Loucy (cell line): ENCODE results near the gene KDM4F.
"Not testable (repeated sequence)": the region's sequence is repeated elsewhere in the genome, so short reads cannot be mapped to it uniquely, and the experiment has no call there.

Source experiments
- H2AFZ ChIP-seq: fragments of 200-600 bp; sonication (generic); 2 replicates; pipeline ENCODE4 v1.6.0; 2016; ENCODE audit warnings: antibody characterized with exemption, mild to moderate bottlenecking, low read length, moderate library complexity
- H3F3A ChIP-seq: fragments of 200-600 bp; 2 replicates; pipeline ENCODE4 v1.6.0; 2016; ENCODE audit warnings: antibody characterized with exemption, low read depth, mild to moderate bottlenecking
- H3K27me3 ChIP-seq: fragments of 200-600 bp; sonication (generic); 2 replicates; pipeline ENCODE4 v1.6.1; 2014; ENCODE audit warnings: low read length, mild to moderate bottlenecking; ENCODE audit not compliant: insufficient read depth, poor library complexity, severe bottlenecking
- H3K36me3 ChIP-seq: fragments of 200-600 bp; sonication (generic); 2 replicates; pipeline ENCODE4 v1.6.1; 2016; ENCODE audit warnings: low read length; ENCODE audit not compliant: insufficient read depth
- H3K4me1 ChIP-seq: fragments of 200-600 bp; sonication (generic); 2 replicates; pipeline ENCODE4 v1.5.1; 2014; ENCODE audit warnings: low read length, mild to moderate bottlenecking; ENCODE audit not compliant: insufficient read depth, poor library complexity, severe bottlenecking
- H3K4me2 ChIP-seq: fragments of 200-600 bp; sonication (generic); 2 replicates; pipeline ENCODE4 v1.6.0; 2014; ENCODE audit warnings: antibody characterized with exemption, low read length, low read depth, mild to moderate bottlenecking; ENCODE audit not compliant: poor library complexity, severe bottlenecking
- H3K4me3 ChIP-seq: fragments of 200-600 bp; sonication (generic); 2 replicates; pipeline ENCODE4 v1.5.1; 2014; ENCODE audit warnings: low read length, mild to moderate bottlenecking, mixed read lengths; ENCODE audit not compliant: poor library complexity, severe bottlenecking
- H3K79me2 ChIP-seq: fragments of 200-600 bp; sonication (generic); 2 replicates; pipeline ENCODE4 v1.6.1; 2014; ENCODE audit warnings: low read length; ENCODE audit not compliant: insufficient read depth
- H3K9ac ChIP-seq: fragments of 200-600 bp; sonication (generic); 2 replicates; pipeline ENCODE4 v1.6.0; 2014; ENCODE audit warnings: mild to moderate bottlenecking, low read depth, low read length, moderate library complexity; ENCODE audit not compliant: poor library complexity, severe bottlenecking
- H3K9me2 ChIP-seq: fragments of 200-600 bp; sonication (generic); replicated peaks from 2 replicates; pipeline ENCODE4 v1.6.1; 2016; ENCODE audit warnings: low read depth, low read length, mixed read lengths
- H3K9me3 ChIP-seq: fragments of 200-600 bp; sonication (generic); 2 replicates; pipeline ENCODE4 v1.6.1; 2014; ENCODE audit warnings: mild to moderate bottlenecking, antibody characterized with exemption, low read length, low read depth; ENCODE audit not compliant: insufficient read depth
- H4K20me1 ChIP-seq: fragments of 200-600 bp; sonication (generic); 2 replicates; pipeline ENCODE4 v1.6.0; 2014; ENCODE audit warnings: antibody characterized with exemption, low read length, mild to moderate bottlenecking; ENCODE audit not compliant: insufficient read depth, poor library complexity, severe bottlenecking
- EZH2phosphoT487 ChIP-seq: fragments of 200-600 bp; IDR thresholded peaks from 2 replicates; pipeline ENCODE4 v1.6.1; 2018; ENCODE audit warnings: antibody characterized with exemption, mild to moderate bottlenecking, moderate library complexity, borderline replicate concordance
- TF ChIP-seq, protein P1 (sequence below): fragments of 200-600 bp; sonication (generic); conservative IDR thresholded peaks from 2 replicates; pipeline ENCODE4 v1.5.1; 2014; ENCODE audit warnings: mild to moderate bottlenecking, antibody characterized with exemption, low read length

KDM4F gene

DNA sequence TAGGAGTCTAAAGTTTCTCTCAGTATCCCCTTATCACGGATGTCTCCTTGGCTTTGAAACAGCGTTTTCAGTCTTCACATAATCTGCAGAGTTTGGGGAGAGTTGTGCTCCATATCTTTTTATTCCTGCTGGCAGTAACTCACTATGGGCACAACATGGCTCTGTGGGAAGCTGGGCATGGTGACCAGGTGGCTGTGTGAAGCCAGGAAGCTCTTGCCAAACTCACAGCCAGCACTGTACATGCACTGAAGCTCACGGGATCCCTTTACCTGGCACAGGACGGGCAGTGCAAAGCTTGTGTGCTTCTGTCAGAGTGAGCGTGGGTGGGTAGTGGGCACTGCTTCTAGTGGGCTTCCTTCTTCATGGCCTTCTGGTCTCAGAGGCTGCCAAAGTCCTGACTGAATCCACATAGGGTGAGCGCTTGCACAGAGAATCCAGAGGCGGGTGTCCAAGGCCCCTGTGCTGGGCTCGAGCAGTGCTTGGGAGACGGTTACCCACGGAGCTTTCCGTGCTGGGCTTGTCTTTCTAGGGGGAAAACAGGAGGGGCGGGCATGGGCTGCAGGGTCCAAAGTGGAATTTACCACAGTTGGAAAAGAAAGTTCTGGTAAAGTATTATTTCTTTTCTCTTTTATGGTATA lies 34.9 kb upstream of the KDM4F start:
- H3K27me3 ChIP-seq, result no peaks in the 10 kb centered on the region
- no peaks in the 10 kb centered on the region for H3K4me1 ChIP-seq
- no peaks in the 10 kb centered on the region for H3K9me2 ChIP-seq
- no peaks in the 10 kb centered on the region for H3F3A ChIP-seq
- H3K4me2 ChIP-seq, result no peak overlapping the region
- no peak overlapping the region for H3K9ac ChIP-seq
- no peaks in the 10 kb centered on the region for H3K36me3 ChIP-seq
- H3K79me2 ChIP-seq, result no peaks in the 10 kb centered on the region
- no peak for TF ChIP-seq EZH2phosphoT487
- TF ChIP-seq, protein P1, sequence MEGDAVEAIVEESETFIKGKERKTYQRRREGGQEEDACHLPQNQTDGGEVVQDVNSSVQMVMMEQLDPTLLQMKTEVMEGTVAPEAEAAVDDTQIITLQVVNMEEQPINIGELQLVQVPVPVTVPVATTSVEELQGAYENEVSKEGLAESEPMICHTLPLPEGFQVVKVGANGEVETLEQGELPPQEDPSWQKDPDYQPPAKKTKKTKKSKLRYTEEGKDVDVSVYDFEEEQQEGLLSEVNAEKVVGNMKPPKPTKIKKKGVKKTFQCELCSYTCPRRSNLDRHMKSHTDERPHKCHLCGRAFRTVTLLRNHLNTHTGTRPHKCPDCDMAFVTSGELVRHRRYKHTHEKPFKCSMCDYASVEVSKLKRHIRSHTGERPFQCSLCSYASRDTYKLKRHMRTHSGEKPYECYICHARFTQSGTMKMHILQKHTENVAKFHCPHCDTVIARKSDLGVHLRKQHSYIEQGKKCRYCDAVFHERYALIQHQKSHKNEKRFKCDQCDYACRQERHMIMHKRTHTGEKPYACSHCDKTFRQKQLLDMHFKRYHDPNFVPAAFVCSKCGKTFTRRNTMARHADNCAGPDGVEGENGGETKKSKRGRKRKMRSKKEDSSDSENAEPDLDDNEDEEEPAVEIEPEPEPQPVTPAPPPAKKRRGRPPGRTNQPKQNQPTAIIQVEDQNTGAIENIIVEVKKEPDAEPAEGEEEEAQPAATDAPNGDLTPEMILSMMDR, result no peak
- no peak overlapping the region for H2AFZ ChIP-seq
- H3K4me3 ChIP-seq, result no peak overlapping the region
- H3K9me3 ChIP-seq, result no peaks in the 10 kb centered on the region
- no peaks in the 10 kb centered on the region for H4K20me1 ChIP-seq

DNA sequence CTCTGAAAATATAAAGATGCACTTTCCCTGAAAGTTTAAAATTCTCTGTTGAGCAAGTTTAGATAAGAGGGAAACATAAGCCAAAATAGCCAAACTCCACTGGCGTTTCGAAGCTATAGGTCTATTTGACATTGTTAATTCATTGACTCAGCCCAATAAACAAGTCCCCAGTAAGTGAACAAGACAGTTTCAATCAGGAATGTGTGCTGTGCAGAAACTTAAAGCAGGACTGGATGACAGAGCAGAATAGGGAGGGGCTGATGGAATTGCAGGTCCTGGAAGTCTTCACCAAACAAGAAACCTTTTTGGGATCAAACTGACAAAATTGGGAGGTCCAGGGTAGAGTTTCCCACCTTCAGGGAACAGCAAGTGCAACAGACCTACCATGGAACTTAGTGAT lies 33.1 kb upstream of the KDM4F start:
- H3K9me3 ChIP-seq, result no peaks in the 10 kb centered on the region
- H3K27me3 ChIP-seq, result no peaks in the 10 kb centered on the region
- no peaks in the 10 kb centered on the region for H3K36me3 ChIP-seq
- H3K4me1 ChIP-seq, result no peaks in the 10 kb centered on the region
- H2AFZ ChIP-seq, result no peak overlapping the region
- no peaks in the 10 kb centered on the region for H4K20me1 ChIP-seq
- no peak overlapping the region for H3K9ac ChIP-seq
- no peaks in the 10 kb centered on the region for H3K79me2 ChIP-seq
- TF ChIP-seq EZH2phosphoT487, result no peak
- TF ChIP-seq, protein P1, result no peak
- H3K4me3 ChIP-seq, result no peak overlapping the region
- H3K9me2 ChIP-seq, result no peaks in the 10 kb centered on the region
- H3K4me2 ChIP-seq, result no peak overlapping the region
- H3F3A ChIP-seq, result no peaks in the 10 kb centered on the region

DNA sequence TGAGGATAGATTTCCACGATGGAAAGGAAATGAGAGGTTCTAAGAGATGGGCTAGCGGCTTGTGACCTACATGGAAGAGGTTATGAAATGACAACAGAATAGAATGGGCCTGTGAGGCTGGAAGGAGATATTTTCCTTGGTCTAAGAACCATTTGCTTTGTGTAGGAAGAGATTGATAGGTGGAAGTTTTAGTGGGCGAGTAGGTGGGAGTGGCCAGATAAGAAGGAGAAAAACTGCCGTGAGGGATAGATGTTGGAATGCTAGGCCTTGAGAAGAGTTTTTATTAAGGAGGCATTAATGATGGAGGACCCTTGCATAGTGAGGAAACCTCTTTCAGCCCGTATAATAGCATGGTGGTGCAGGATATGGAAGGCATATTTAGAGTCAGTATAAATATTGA lies 27.8 kb upstream of the KDM4F start:
- not testable (repeated sequence) for H3K27me3 ChIP-seq

DNA sequence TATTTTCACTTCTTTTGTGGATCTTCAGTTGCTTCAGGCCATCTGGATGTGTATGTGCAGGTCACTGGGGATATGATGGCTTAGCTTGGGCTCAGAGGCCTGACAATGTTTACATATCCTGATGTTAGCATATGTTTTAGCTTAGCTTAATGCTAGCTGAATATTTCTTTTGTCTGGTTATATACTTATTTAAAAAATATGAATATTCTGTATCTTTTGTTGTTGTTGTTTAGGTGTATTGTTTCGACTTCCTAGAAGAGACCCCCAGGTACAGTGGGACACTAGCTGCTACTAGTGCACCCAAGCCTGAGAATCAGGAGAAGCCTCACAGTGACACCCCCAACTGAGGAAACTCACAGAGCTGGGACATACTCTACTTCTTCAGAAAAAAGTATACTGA lies 24.3 kb upstream of the KDM4F start, which contains the start of gene KDM4E:
Gene KDM4E, plus strand, starts transcription at position 301 of the 400 bp plus-strand sequence. CDS start 300 bp downstream, outside the sequence.
- Histone ChIP-seq H3K9me2 (no peaks in the 10 kb centered on the region), H3K4me2 (no peak within 1 kb of the TSS), H3K9me3 (no peaks in the 10 kb centered on the region), H3K4me3 (no peak within 1 kb of the TSS), H4K20me1 (no peaks in the 10 kb centered on the region), H3K9ac (no peak within 1 kb of the TSS), H3K27me3 (no peaks in the 10 kb centered on the region), H3F3A (no peaks in the 10 kb centered on the region), H3K36me3 (no peaks in the 10 kb centered on the region), H3K79me2 (no peaks in the 10 kb centered on the region), H2AFZ (no peak within 1 kb of the TSS), H3K4me1 (no peaks in the 10 kb centered on the region)
- no peak for TF ChIP-seq EZH2phosphoT487
- TF ChIP-seq, protein P1, result no peak

More for the DNA sequence above, 27.8 kb upstream of the KDM4F start:
- H3F3A ChIP-seq, H3K9me3 ChIP-seq, H3K9me2 ChIP-seq, H3K4me2 ChIP-seq, H3K79me2 ChIP-seq, H3K9ac ChIP-seq, H3K4me1 ChIP-seq, H4K20me1 ChIP-seq, H2AFZ ChIP-seq, H3K36me3 ChIP-seq, H3K4me3 ChIP-seq: not testable (repeated sequence)

DNA sequence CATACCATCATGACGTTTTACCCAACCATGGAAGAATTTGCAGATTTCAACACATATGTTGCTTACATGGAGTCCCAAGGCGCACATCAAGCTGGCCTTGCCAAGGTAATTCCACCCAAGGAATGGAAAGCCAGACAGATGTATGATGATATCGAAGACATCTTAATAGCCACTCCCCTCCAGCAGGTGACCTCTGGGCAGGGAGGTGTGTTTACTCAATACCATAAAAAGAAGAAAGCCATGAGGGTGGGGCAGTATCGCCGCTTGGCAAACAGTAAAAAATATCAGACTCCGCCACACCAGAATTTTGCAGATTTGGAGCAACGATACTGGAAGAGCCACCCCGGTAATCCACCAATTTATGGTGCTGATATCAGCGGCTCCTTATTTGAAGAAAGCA lies 23.6 kb upstream of the KDM4F start:
- not testable (repeated sequence) for H3K36me3 ChIP-seq, H3K4me1 ChIP-seq, H3K9me3 ChIP-seq, H3F3A ChIP-seq, H2AFZ ChIP-seq, H3K4me2 ChIP-seq, H3K9me2 ChIP-seq, H3K9ac ChIP-seq, H3K4me3 ChIP-seq, H3K27me3 ChIP-seq, H3K79me2 ChIP-seq, H4K20me1 ChIP-seq
